ENCODE results near the gene PAX6.

PAX6 gene

GRCh38 chr11:31797190-31798056 is 13.7 kb downstream of the PAX6 start:
- DNase-seq (ENCODE audit: low read depth): no peak

GRCh38 chr11:31796499-31797189 is 14.5 kb downstream of the PAX6 start:
- DNase-seq (ENCODE audit: low read depth): no peak

GRCh38 chr11:31795706-31796498 is 15.2 kb downstream of the PAX6 start:
- DNase-seq (ENCODE audit: low read depth): no peak

- no peak for DNase-seq (ENCODE audit: low read depth)
These were observed 16.6 kb downstream of the PAX6 start for GRCh38 chr11:31794548-31794947.

DNA sequence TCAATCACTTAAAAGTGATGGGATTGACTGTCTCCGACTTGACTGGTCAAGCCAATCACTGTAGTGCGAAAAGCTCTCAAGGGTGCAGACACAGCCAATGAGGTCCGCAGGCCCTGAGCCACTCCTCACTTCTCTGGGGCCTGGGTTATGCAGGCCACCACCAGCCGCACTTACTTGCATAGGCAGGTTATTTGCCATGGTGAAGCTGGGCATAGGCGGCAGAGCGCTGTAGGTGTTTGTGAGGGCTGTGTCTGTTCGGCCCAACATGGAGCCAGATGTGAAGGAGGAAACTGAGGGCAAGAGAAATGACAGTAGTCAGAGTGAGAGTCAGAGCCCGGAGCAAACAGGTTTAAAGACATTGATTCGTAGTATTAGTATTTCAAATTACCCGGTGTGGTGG is 17.9 kb downstream of the PAX6 start:
- no peak for DNase-seq (ENCODE audit: low read depth)

GRCh38 chr11:31792456-31792855 is 18.7 kb downstream of the PAX6 start:
- no peak for DNase-seq (ENCODE audit: low read depth)

- no peak for DNase-seq (ENCODE audit: low read depth)
These were observed 19.1 kb downstream of the PAX6 start for GRCh38 chr11:31792036-31792435.

- DNase-seq (ENCODE audit: low read depth): no peak
These were observed 20.5 kb downstream of the PAX6 start for GRCh38 chr11:31790649-31791048.

GRCh38 chr11:31788085-31788484 is 23.0 kb downstream of the PAX6 start:
- DNase-seq (ENCODE audit: low read depth): no peak

- DNase-seq (ENCODE audit: low read depth): no peak
These were observed 24.0 kb downstream of the PAX6 start for GRCh38 chr11:31786996-31787685.

DNA sequence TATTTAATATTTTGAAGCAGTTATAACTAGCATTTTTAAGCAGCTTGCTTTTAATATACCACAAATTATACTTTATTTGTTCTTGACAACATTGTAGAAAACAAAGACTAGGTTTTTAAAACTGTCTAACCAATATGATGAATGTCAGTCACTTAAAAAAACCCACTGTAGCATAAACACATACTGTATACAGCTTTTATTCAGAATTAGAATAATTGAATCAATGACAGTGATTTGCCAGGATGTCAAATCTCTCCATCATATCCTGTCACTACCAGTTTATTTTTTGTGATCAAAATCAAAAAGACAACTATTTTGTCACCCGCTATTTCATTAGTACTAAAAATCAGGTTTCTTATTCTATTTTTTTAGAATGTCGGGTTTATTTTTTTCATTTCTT is 26.5 kb downstream of the PAX6 start:
- DNase-seq (ENCODE audit: low read depth): no peak

DNA sequence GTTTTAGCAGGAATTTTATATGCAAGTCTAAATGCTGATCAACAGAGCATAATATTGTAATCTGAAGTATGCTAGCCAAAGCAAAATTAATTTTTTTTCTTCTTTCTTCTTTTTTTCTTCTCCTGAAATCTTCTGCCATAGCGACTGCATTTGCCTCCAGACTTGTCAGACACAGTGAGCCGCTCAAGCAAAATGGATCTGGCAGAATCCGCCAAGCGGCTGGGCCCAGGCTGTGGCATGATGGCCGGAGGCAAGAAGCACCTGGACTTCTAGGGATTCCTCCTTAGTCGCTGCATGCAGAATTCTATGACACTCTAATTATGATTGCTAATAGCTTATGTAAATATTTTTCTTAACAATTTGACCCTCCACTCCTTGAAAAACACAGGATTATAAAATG is 27.9 kb downstream of the PAX6 start:
- no peak for DNase-seq (ENCODE audit: low read depth)

- no peak for DNase-seq (ENCODE audit: low read depth)
These were observed 28.9 kb downstream of the PAX6 start for GRCh38 chr11:31782257-31782656.

DNA sequence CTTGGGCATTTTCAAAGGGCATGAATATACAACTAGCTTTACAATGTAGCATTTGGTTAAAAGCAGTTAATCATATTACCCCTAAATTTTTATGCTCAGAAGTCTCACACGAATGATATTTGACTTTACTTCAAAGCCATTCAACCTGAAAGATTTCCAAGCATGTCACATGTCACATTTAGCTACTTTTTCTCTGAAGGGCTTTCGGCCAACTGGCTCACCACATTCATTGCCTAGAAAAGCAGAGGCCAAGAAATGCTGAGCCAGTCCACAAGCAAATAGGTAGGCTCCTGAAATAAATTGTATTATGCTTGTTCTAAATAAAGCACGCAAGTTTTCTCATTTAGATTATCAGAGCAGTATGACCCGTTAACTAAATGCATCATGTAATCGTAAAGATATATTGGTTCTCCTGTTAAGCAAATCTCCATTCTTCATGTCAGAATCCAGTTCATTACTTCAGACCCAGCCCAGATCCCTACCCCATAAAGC is 30.6 kb downstream of the PAX6 start:
- DNase-seq (ENCODE audit: low read depth): no peak

- DNase-seq (ENCODE audit: low read depth): no peak
These were observed 31.0 kb downstream of the PAX6 start for GRCh38 chr11:31780078-31780477.

DNA sequence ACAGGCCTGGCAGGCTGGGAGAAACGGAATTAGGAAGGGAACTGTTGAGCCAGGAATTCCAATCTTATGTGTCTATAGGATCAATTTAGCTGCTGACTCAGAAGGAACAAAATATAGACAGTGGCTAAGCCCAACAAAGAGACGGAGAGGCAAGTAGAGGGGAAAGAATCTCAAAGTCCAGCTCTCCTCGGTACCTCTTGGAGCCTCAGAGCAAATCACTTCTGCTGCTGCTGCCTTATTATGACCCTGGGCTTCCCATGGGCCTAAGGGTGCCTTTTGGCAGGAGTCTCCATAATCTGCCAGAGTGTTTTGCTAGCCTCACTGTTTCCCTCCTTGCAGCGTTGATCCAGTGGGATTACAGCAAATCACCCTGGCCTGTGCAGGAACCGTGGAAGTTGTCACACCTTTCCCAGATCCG is 31.7 kb downstream of the PAX6 start:
- DNase-seq (ENCODE audit: low read depth): no peak

DNA sequence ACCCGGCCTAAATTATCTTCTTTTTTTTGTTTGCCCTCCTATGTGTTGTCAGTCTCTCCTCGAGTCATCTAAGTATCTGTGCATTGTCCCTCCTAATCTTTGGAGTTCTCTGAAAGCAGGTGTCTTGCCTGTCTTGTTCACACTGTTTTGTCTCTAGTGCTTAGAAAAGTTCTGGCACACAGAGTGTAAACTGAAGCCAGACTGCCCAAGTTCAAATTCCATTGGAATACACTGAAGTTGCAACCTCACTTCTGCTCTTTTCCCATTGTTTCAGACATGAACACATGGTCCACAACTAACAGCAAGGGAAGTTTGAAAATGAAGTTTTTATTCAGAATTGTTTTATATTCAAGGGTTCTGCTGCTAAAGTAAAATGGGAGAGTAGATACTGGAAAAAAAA is 38.7 kb downstream of the PAX6 start:
- DNase-seq (ENCODE audit: low read depth): no peak

- no peak for DNase-seq (ENCODE audit: low read depth)
These were observed 41.0 kb downstream of the PAX6 start for GRCh38 chr11:31770011-31770700.

- no peak for DNase-seq (ENCODE audit: low read depth)
These were observed 42.1 kb downstream of the PAX6 start for GRCh38 chr11:31768749-31769640.

- DNase-seq (ENCODE audit: low read depth): no peak
These were observed 43.4 kb downstream of the PAX6 start for GRCh38 chr11:31767685-31768084.

Data from T-helper 22 cell (primary cell).